ENCODE results near the gene MS4A4A.

The MS4A4A gene

GRCh38 chr11:60321051-60321450, 40.6 kb downstream of the MS4A4A start:
- Mint-ChIP-seq H3K9me3 (peaks cover 24% of the 10 kb centered on the region), H3K4me1 (no peaks in the 10 kb centered on the region), H3K36me3 (no peaks in the 10 kb centered on the region), H3K27ac (no peak overlapping the region), H3K4me3 (no peak overlapping the region)
- DNase-seq (ENCODE audit: low spot score in 2 of 2): no peak
- ATAC-seq: no peak

GRCh38 chr11:60326955-60327354, 46.5 kb downstream of the MS4A4A start, which contains the start of gene MS4A6E:
MS4A6E (plus strand) TSS chr11:60327255; CDS start chr11:60334896, 7,641 bp downstream.
- H3K36me3 Mint-ChIP-seq: no peaks in the 10 kb centered on the region
- DNase-seq (ENCODE audit: low spot score in 2 of 2): no peak
- H3K9me3 Mint-ChIP-seq: peaks cover 9% of the 10 kb centered on the region
- H3K4me1 Mint-ChIP-seq: no peaks in the 10 kb centered on the region
- ATAC-seq: no peak
- H3K27ac Mint-ChIP-seq: no peak within 1 kb of the TSS
- no peak within 1 kb of the TSS for H3K4me3 Mint-ChIP-seq

- Mint-ChIP-seq H3K36me3 (no peaks in the 10 kb centered on the region), H3K9me3 (peaks cover 7% of the 10 kb centered on the region), H3K4me1 (no peaks in the 10 kb centered on the region), H3K4me3 (no peak overlapping the region), H3K27ac (no peak overlapping the region)
- ATAC-seq (no peak), DNase-seq (ENCODE audit: low spot score in 2 of 2) (no peak)
Measured at GRCh38 chr11:60328460-60328859, 48.0 kb downstream of the MS4A4A start.

GRCh38 chr11:60332846-60333245, 52.4 kb downstream of the MS4A4A start:
- Mint-ChIP-seq H3K9me3 (peaks cover 3% of the 10 kb centered on the region), H3K36me3 (no peaks in the 10 kb centered on the region), H3K4me1 (no peaks in the 10 kb centered on the region), H3K4me3 (no peak overlapping the region), H3K27ac (no peak overlapping the region)
- DNase-seq (ENCODE audit: low spot score in 2 of 2) (no peak), ATAC-seq (no peak)

GRCh38 chr11:60334005-60334620, 53.6 kb downstream of the MS4A4A start:
- DNase-seq (ENCODE audit: low spot score in 2 of 2) (peak; percentile 57 to 84), ATAC-seq (peak; percentile 64)
- no peaks in the 10 kb centered on the region for H3K36me3 Mint-ChIP-seq
- H3K9me3 Mint-ChIP-seq: no peaks in the 10 kb centered on the region
- H3K27ac Mint-ChIP-seq: no peak overlapping the region
- no peak overlapping the region for H3K4me3 Mint-ChIP-seq
- H3K4me1 Mint-ChIP-seq: no peaks in the 10 kb centered on the region

- no peak for DNase-seq (ENCODE audit: low spot score in 2 of 2)
- Mint-ChIP-seq H3K4me3 (no peak overlapping the region), H3K27ac (no peak overlapping the region), H3K4me1 (no peaks in the 10 kb centered on the region), H3K9me3 (no peaks in the 10 kb centered on the region), H3K36me3 (no peaks in the 10 kb centered on the region)
- ATAC-seq: peak; percentile 36
Measured at GRCh38 chr11:60336767-60337391, 56.4 kb downstream of the MS4A4A start.

GRCh38 chr11:60338053-60338452, 57.6 kb downstream of the MS4A4A start:
- no peak overlapping the region for H3K4me3 Mint-ChIP-seq
- no peaks in the 10 kb centered on the region for H3K4me1 Mint-ChIP-seq
- ATAC-seq: no peak
- H3K9me3 Mint-ChIP-seq: no peaks in the 10 kb centered on the region
- no peaks in the 10 kb centered on the region for H3K36me3 Mint-ChIP-seq
- no peak for DNase-seq (ENCODE audit: low spot score in 2 of 2)
- H3K27ac Mint-ChIP-seq: no peak overlapping the region

GRCh38 chr11:60339356-60339755, 58.9 kb downstream of the MS4A4A start:
- DNase-seq (ENCODE audit: low spot score in 2 of 2) (no peak), ATAC-seq (no peak)
- Mint-ChIP-seq H3K9me3 (no peaks in the 10 kb centered on the region), H3K4me1 (no peaks in the 10 kb centered on the region), H3K36me3 (no peaks in the 10 kb centered on the region), H3K4me3 (no peak overlapping the region), H3K27ac (no peak overlapping the region)

GRCh38 chr11:60343094-60343704, 62.7 kb downstream of the MS4A4A start:
- Mint-ChIP-seq H3K4me1 (no peaks in the 10 kb centered on the region), H3K9me3 (no peaks in the 10 kb centered on the region), H3K4me3 (no peak overlapping the region), H3K27ac (no peak overlapping the region), H3K36me3 (no peaks in the 10 kb centered on the region)
- DNase-seq (ENCODE audit: low spot score in 2 of 2) (no peak), ATAC-seq (no peak)

- DNase-seq (ENCODE audit: low spot score in 2 of 2) (no peak), ATAC-seq (no peak)
- H3K36me3 Mint-ChIP-seq: no peaks in the 10 kb centered on the region
Measured at GRCh38 chr11:60344146-60344545, 63.7 kb downstream of the MS4A4A start.

GRCh38 chr11:60345489-60345888, 65.0 kb downstream of the MS4A4A start:
- Mint-ChIP-seq H3K4me1 (no peaks in the 10 kb centered on the region), H3K4me3 (no peak overlapping the region), H3K36me3 (no peaks in the 10 kb centered on the region), H3K9me3 (no peaks in the 10 kb centered on the region), H3K27ac (no peak overlapping the region)
- ATAC-seq (no peak), DNase-seq (ENCODE audit: low spot score in 2 of 2) (no peak)

More at GRCh38 chr11:60344146-60344545, 63.7 kb downstream of the MS4A4A start:
- no peak overlapping the region for H3K4me3 Mint-ChIP-seq
- no peaks in the 10 kb centered on the region for H3K4me1 Mint-ChIP-seq
- no peaks in the 10 kb centered on the region for H3K9me3 Mint-ChIP-seq
- H3K27ac Mint-ChIP-seq: no peak overlapping the region

GRCh38 chr11:60347084-60347797, 66.8 kb downstream of the MS4A4A start:
- no peak for ATAC-seq
- H3K27ac Mint-ChIP-seq: no peak overlapping the region

GRCh38 chr11:60348116-60348515, 67.7 kb downstream of the MS4A4A start:
- ATAC-seq (no peak), DNase-seq (ENCODE audit: low spot score in 2 of 2) (no peak)
- no peak overlapping the region for H3K27ac Mint-ChIP-seq
- H3K4me1 Mint-ChIP-seq: no peaks in the 10 kb centered on the region
- no peaks in the 10 kb centered on the region for H3K9me3 Mint-ChIP-seq
- H3K4me3 Mint-ChIP-seq: no peak overlapping the region
- no peaks in the 10 kb centered on the region for H3K36me3 Mint-ChIP-seq

More at GRCh38 chr11:60347084-60347797, 66.8 kb downstream of the MS4A4A start:
- Mint-ChIP-seq H3K36me3 (no peaks in the 10 kb centered on the region), H3K4me3 (no peak overlapping the region), H3K9me3 (no peaks in the 10 kb centered on the region), H3K4me1 (no peaks in the 10 kb centered on the region)
- no peak for DNase-seq (ENCODE audit: low spot score in 2 of 2)

- H3K4me1 Mint-ChIP-seq: no peaks in the 10 kb centered on the region
- DNase-seq (ENCODE audit: low spot score in 2 of 2): no peak
Measured at GRCh38 chr11:60349990-60350389, 69.5 kb downstream of the MS4A4A start.

GRCh38 chr11:60357771-60358170, 77.3 kb downstream of the MS4A4A start:
- ATAC-seq: no peak
- Mint-ChIP-seq H3K9me3 (no peaks in the 10 kb centered on the region), H3K4me1 (no peaks in the 10 kb centered on the region), H3K27ac (no peak overlapping the region), H3K36me3 (no peaks in the 10 kb centered on the region), H3K4me3 (no peak overlapping the region)
- DNase-seq (ENCODE audit: low spot score in 2 of 2): no peak

More at GRCh38 chr11:60349990-60350389, 69.5 kb downstream of the MS4A4A start:
- ATAC-seq: no peak
- Mint-ChIP-seq H3K4me3 (no peak overlapping the region), H3K36me3 (no peaks in the 10 kb centered on the region), H3K9me3 (no peaks in the 10 kb centered on the region), H3K27ac (no peak overlapping the region)
